G401 (cell line): ENCODE results near the gene GATM. TPM values are rescaled to one million over a fixed set of nuclear protein-coding genes. Genes with fewer than 3 reads are reported as not detected.
"Not testable (repeated sequence)": the region's sequence is repeated elsewhere in the genome, so short reads cannot be mapped to it uniquely, and the experiment has no call there.

Experiments
- DNase-seq: peaks from one replicate; pipeline ENCODE4 v3.0.0-alpha.2; 2015; ENCODE audit warnings: low spot score
- in situ Hi-C: cut with HindIII; loops from 2 replicates; pipeline ENCODE4 v1.10.0; 2016; ENCODE audit warnings: low sequenced_read_pairs, mixed read lengths
- total RNA-seq: library from RNA; depleted of rRNA; stranded (reverse); fragments of >200 nt; shearing (Covaris generic); gene quantifications from 2 replicates; pipeline ENCODE4 v1.2.3, GENCODE V29; 2014

Gene GATM
- total RNA-seq, 1 experiment from 2014 or later = 32.5 TPM

DNA sequence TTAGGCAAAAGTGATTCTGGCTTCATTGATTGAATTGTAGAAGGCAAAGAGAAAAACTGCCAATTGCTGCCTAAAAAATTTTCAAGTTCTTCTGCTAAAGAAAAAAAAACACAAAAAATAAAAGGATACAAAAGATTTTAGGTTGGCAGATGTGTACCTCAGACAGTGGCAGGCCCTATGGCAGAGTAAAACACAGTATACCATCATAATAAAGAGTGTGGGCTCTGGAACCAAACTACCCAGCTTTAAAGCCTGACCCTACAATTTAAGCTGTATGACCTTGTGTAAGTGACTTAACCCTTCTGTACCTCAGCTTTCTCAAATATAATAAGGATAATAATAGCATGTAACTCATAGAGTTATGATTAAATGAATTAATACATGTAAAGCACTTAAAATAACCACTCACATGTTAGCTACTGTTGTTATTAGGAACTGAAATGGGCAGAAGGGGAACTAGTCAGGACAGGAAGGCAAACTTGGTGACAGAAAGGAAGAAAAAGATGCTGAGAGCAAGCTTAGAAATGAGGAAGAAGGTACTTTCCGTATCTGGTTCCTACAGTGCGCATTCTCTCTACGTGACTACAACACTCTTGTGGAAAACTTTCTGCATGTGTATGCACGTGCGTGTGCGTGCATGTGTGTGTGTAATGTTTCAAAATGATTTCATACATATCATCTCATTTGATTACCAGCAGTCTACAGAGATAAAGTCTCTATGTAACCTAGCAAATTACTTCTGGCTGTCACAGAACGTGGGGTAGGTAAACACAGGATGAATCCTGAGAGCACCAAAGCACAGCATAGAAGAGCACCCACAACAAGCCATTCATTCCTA lies 13.6 kb upstream of the GATM start:
- in situ Hi-C loops = loop anchor here (10.0 kb wide), 1 partner anchor 187 kb away; no protein-coding TSS in a partner anchor
- DNase-seq = no peak

DNA sequence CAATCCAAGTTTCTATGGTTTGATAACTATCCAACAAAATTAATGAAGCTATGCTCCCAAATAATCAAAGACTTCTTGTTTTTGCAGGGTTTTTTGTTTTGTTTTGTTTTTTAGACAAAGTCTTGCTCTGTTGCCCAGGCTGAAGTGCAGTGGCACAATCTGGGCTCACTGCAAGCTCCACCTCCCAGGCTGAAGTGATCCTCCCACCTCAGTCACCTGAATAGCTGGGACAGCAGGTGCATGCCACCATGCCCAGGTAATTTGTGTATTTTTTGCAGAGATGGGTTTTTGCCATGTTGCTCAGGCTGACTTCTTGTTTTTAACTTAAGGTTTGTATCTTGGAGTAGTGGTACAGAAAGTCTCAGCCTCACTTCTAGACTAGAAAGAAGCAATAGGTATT lies 11.0 kb upstream of the GATM start:
- DNase-seq = no peak
- in situ Hi-C loops = no loop called here

DNA sequence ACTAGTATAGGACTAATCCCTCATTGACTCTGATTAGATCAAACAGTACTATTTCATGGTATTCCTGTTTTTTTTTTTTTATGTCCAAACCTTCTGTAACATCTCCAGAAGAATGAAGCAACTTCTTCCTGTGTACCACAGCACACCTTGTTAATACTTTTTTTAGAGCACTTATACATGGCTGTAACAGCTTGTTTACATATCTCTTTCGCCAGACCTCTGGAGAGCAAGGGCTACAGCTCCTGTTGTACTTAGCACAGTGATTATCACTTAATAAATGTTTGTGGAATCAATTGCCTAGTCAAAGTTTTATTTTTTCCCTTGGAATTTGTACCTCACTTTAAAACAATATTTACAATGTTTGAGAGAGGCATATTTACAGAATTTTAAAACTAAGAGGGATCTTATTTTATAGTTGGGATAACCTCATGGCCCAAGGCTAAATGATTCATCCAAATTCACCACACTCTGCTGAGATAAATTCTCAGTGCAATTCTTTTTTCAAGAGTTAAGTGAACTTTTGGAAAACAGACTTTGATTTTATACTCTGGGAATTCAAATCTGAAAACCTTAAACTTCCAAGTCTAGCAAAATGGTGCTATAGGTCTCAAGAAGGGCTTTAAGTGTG lies 9.2 kb upstream of the GATM start:
- DNase-seq = no peak
- in situ Hi-C loops = no loop called here

DNA sequence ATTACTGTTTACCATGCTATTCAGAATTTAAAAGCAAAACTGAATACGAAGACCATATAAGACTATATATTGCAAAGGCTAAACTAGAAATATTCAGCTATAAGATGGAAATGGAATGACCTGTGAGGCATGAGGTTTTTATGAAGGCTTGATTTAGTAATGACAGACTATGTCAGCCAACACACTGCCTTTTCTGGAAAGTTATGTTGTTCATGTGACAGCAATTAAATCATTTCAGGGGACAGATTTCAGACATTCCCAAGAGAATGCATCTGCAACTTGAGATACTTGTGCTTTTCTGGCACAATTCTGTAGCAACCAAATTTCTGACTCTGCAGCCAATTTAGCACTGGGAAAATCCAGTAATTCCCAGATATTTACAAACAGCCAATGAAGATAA lies 8.6 kb upstream of the GATM start:
- in situ Hi-C loops = no loop called here
- DNase-seq = no peak

DNA sequence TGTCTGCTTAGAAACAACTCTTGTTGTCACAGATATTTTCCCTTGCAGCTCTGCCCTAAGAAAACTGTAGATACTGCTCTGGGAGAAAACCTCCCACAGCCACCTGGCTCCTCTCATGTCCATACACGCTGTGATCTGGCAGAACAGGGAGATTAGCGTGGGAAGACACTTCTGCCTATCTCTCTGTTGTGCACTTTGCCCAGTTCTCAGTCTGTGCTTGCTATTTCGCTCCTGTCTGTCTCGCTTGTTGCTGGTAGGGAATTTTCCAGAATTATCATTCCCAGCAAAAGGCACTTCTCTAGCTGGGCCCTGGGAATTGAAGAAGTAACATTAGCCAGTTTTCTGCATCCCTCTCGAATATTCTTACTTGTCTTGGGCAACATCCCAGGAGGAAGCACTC lies 8.1 kb upstream of the GATM start:
- peak; percentile 98 for DNase-seq
- in situ Hi-C loops = no loop called here

DNA sequence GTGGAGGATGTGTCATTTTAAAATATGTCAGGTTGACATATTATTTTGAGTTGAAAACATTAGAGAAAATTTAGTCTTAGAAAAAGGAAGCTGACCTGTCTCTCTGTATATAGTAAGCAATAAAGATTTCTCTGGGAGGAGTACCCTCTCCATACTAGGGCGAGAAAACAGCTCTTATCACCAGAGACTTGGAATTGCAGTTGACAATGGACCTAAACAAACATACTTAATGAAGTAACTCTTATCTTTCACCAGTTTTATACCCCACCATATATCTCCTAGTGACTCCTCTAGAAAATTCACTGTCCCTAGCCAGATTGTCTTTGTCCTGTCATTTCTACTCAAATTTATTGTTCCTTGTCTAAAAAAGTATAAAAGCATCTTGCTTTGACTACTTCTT lies 7.2 kb upstream of the GATM start:
- DNase-seq = no peak
- in situ Hi-C loops = no loop called here

DNA sequence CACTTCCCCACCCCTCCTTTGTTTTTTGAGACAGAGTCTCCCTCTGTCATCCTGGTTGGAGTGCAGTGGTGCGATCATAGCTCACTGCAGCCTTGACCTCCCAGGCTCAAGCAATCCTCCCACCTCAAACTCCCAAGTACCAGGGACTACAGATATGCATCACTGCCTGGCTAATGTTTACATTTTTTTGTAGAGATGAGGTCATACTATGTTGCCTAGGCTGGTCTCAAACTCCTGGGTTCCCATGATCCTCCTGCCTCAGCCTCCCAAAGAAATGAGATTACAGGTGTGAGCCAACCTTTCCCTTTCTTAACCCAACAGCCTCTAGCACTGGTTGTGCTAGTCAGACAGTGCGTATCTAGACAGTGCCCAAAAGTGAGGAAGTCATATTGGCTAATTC lies 6.4 kb upstream of the GATM start:
- in situ Hi-C loops = no loop called here
- DNase-seq = no peak

DNA sequence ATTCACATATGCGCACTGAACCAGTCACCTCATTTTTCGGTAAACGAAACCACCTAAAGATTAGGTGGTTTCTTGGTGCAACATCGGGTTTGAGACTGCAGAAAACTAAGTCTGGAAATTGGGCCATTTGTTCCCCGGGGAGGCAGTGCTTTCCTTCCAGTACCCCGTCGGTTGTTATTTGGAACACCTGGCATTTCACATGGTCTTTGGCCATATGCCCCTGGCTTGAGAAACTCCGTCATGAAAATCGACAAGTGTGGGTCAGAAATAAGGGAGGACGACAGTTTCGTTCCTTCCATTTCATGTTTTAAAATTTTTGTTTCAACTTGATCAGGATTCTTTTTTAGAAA lies 544 bp upstream of the GATM start:
- DNase-seq = peak; percentile 93
- in situ Hi-C loops = no loop called here

DNA sequence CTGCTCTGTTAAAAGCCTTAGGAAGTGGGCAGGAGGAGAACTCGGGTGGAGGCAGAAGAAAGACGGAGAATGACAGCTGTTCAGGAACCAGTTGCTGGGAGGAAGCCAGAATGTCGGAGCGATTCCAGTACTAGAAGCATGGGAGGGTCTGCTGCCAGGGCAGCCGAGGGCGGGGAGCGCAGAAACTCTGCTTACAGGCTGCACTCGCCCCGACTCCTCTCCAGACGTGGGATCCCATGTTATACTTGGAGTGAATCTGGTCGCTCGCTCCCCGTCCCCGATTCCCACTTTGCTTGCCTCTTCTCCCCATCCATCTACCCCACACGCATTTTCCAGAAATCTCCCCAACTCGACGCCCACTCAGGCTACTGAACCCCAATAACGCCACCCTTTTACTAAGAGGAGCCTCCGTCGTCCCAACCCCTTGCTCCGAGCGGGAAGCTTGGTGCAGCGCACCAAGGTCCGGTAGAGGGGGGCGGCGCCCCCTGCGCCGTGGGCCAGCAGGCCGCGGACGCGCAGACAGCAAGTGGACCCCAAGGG lies 665 bp downstream of the GATM start:
- peak; percentile 87 for DNase-seq

DNA sequence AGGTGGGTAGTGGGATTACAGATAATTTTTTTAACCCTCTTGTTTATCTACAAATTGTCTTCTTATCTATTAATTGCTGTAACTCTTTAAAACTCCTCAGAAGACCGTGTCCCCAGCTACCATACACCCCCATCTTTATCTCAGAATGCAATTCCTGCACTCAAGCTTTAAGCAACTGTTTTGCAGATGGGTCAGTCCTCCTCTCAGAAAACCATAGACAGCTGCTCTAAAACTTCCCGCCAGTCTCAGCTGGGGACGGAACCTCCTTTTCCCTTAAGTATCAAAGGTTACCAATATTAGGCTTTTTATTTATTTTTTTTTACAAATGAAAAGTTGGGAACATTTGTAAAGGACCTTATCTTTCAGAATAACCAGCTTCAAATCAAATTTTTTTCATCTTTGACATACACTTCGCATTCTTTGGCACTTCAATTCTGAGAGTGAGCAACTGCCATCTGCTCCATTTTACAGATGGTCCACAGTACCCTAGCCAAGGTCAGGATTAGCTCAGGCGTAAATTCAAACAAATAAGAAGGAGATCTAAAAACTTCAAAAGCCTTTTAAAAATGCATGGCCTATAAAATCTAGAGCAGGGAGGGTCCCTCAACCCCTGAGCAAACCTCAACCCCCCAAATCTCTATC lies 1.3 kb downstream of the GATM start:
- in situ Hi-C loops = no loop called here
- peak; percentile 75 for DNase-seq

More for the DNA sequence above, 665 bp downstream of the GATM start:
- in situ Hi-C loops = no loop called here

DNA sequence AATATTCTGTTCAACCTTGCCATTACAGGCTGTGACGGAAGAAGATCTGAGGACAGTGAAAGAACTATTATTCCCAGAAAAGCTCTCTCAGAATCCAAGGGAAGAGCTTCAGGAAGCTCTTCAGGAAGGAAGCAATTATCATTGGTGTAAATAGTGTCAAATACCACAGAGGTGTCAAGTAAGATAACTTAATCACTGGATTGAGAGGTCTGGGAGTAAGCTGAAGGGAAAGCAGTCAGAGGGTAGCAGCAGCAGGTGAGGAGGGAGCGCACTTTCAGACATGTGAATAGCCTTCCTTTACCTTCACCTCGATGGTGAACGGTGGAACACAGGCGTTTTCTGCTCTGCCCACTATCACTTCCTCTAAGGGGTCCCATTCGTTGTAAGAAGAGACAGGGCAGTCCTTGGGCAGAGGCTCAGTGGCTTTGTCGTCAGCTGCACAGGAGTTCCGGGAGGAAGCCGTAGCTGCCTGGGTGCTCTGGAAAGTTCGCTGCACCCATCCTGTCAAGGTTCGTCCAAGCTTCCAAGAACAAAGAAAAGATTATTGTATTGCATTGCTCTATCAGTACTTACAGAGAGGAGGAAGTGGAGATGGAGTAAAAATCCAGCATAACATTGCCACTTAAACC lies 1.9 kb downstream of the GATM start:
- in situ Hi-C loops = no loop called here
- DNase-seq = peak; percentile 50

DNA sequence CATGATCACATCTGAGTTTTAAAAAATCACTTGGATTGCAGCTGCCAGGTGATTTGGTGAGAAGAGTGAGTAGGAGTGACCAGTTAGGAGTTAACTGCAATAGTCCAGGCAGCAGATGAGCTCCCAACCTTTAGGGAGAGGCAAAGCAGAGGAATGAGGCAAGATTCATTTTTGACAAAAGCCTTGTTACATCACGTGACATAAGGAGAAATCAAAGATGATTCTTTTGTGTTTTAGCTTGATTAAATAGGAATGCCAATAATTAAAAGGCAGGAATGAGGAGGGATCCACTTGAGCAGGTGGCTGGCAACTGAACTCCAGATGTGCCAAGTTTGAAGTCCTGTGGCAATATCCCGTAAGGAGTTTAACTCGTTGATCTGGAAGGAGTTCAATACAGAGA lies 2.5 kb downstream of the GATM start:
- in situ Hi-C loops = no loop called here
- no peak for DNase-seq

DNA sequence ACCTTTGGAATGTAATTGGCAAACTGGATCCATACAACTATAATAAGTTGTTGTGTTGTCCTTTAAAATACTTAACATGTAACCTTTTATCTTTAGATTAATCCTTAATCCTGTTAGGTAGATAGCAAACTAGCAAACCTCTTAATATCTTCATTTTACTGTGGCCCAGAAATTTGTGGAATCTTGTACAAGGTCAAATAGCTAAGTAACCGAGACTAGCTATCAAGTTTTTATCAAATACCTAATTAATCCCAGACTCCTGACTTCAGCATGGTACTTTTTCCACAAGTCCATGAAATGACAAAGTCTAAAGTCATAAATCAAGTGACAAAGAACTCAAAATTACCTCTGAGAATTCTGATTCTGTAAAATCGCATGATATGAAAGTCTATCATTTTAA lies 4.4 kb downstream of the GATM start:
- in situ Hi-C loops = no loop called here
- DNase-seq = no peak

DNA sequence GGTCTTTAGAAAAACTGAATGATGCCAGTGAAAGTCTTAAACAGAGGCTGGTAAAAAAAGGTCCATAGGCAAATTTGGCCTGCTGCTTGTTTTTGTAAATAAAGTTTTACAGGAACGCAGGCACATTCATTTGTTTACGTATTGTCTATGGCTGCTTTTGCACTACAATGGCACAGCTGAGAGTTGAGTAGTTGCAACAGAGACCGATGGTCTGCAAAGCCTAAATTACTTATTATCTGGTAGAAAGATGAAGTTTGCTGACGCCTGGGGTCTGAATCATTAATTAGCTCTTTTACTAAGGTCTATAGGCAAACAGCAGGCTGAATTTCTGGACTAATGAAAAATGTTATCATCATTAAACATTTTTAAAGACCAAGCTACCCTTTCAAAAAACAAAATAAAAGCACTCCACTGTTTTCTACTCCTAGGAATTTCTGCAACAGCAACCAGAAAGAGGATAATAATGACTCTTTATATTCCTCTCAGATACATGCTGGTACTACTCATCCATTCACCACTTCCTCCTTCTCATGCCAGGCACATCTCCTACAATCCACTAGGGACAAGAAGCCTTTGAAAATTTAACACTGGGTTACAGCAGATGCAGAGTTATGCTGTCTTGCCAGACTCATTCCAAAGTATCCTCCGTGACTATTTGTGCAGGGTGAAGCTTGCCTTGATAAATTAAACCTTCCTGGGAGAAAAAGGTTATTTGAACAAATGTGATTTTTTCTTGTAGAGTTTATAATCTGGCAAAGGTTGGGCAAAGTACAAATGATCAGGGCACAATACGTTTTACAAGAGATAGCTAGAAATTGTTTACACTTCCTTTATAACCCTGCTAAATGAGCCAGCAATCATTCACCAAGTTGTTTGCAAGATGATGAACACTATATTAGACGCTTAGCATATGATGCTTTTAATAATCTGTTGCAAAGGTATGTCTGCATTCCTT lies 6.0 kb downstream of the GATM start:
- in situ Hi-C loops = no loop called here

DNA sequence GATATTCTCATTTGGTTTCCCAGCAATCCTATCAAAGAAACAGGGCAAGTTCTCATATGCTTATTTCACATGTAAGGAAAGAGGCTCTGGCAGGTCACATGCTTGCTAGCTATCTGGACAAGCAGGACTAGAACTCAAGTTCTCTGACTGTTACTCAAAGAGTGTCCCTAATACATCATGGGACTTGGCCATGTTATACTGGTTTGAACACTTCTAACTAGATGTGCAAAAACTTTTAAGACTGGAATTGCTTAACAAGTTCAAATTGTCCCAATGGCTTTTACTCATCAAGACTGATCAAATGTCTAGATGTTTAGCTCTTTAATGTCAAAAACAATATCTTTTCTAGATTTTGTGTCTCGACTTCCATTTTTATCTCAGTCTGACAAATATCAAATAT lies 6.8 kb downstream of the GATM start:
- DNase-seq = no peak
- in situ Hi-C loops = no loop called here

More for the DNA sequence above, 6.0 kb downstream of the GATM start:
- DNase-seq = peak; percentile 56

DNA sequence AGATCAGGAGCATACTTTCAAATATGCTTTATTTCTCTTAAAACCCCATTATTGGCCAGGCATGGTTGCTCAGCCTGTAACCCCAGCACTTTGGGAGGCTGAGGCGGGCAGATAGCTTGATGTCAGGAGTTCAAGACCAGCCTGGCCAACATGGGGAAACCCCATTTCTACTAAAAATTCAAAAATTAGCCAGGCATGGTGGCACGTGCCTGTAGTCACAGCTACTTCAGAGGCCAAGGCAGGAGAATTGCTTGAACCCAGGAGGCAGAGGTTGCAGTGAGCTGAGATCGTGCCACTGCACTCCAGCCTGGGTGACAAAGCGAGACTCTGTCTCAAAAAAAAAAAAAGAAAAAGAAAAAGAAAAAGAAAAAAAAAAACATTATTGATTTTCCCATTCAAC lies 8.3 kb downstream of the GATM start:
- in situ Hi-C loops, DNase-seq: not testable (repeated sequence)

DNA sequence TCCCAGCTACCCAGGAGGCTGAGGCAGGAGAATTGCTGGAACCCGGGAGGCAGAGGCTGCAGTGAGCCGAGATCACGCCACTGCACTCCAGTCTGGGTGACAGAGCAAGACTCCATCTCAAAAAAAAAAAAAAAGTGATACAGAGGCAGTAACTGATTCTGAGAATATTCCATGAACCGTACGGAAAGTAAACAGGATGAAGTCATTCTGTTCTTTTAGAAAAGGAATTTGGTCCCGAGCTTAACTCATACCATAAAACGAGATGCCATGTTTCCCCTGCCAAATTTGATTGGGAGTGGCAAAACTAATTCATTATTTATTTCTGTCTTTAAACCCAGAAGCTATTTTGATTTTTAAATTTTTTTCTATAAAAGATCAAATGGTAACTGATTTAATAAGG lies 11.1 kb downstream of the GATM start:
- in situ Hi-C loops, DNase-seq: not testable (repeated sequence)

DNA sequence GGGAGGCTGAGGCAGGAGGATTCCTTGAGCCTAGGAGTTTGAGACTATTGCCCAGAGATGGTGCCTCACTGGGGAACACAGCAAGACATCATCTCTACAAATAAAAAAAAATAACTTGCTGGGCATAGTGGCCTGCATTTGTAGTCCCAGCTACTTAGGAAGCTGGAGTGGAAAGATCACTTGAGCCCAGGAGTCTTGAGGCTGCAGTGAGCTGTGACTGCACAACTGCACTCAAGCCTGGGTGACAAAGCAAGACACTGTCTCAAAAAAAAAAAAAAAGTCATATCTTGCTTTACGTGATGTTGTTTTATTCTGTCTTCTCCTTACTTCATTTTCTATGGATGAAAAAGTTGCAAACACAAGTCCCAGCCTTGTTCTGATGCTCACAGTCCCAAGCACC lies 14.1 kb downstream of the GATM start:
- in situ Hi-C loops = no loop called here
- no peak for DNase-seq

DNA sequence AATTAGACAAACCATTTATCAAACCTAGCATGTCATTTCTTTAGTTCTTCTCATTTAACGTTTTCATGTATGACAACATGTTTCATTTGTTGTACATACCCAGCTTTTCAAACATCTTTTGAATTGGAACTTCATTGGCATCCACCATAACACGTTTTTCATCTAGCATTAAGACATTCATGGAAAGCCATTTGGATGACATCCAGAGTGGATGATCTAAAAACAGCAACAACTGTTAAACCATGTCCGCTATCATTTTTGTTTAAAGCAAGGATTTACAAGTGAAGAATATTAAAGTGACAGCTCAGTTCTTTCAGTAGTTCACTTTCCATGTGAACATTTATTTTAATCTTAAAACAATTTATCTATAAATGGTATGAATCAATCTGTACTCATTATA lies 14.5 kb downstream of the GATM start:
- DNase-seq = no peak
- in situ Hi-C loops = no loop called here
